OCI-LY3 (cell line): ENCODE results near the gene SF3B1.

ENCODE experiments used
- CTCF ChIP-seq: fragments of 200-600, 300-600 bp; sonication (generic); IDR thresholded peaks from 2 replicates; pipeline ENCODE4 v1.5.1; 2014; ENCODE audit warnings: antibody characterized with exemption, low read length, low read depth
- EZH2phosphoT487 ChIP-seq: fragments of 200-600 bp; shearing (Covaris generic); IDR thresholded peaks from 2 replicates; pipeline ENCODE4 v1.6.1; 2018; ENCODE audit warnings: antibody characterized with exemption, mixed run types, low read depth

GRCh38 chr2:197356136-197356535, 78.7 kb downstream of the SF3B1 start:
- peak; percentile 45 for TF ChIP-seq CTCF
- no peak for TF ChIP-seq EZH2phosphoT487
